AG09309 (cell line): ENCODE data around the gene MRFAP1L1.
A peak's percentile ranks its signal among the peaks of the same experiment; 100 is the strongest.

Experiments
- DNase-seq: peaks from one replicate; pipeline ENCODE4 v3.0.0-alpha.2; 2010; ENCODE audit warnings: low read depth
- H3K4me3 ChIP-seq: 2 replicates; pipeline ENCODE4 v1.5.1; 2011; ENCODE audit warnings: mild to moderate bottlenecking, low read depth, low read length, moderate library complexity; ENCODE audit not compliant: control insufficient read depth
- TF ChIP-seq, protein P1 (sequence below): IDR thresholded peaks from 2 replicates; pipeline ENCODE4 v1.5.1; 2011; ENCODE audit warnings: mild to moderate bottlenecking, low read depth, low read length, inconsistent platforms; ENCODE audit not compliant: insufficient read depth, control insufficient read depth; ENCODE audit errors: missing control alignments

The MRFAP1L1 gene

DNA sequence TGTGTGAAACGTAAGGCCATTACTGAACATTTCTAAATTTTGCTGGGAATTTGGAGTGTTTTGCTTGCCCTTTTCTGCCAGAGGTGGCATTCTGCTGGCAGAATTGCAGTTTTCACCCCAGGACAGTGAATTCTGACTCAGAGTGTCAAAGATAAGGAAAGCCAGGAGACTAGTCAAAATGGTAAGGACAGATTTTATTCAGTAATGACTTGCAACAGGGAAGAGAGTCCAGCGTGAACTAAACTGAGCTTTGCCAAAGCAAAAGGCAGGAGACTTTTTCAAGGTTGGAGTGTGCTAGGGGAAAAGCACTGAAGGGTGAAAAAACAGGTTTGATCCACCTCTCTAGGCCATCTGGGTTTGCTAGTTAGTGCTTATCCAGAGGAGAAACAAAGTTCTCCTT lies 49.8 kb downstream of the MRFAP1L1 start:
- H3K4me3 ChIP-seq: no peak overlapping the region
- TF ChIP-seq, protein P1, sequence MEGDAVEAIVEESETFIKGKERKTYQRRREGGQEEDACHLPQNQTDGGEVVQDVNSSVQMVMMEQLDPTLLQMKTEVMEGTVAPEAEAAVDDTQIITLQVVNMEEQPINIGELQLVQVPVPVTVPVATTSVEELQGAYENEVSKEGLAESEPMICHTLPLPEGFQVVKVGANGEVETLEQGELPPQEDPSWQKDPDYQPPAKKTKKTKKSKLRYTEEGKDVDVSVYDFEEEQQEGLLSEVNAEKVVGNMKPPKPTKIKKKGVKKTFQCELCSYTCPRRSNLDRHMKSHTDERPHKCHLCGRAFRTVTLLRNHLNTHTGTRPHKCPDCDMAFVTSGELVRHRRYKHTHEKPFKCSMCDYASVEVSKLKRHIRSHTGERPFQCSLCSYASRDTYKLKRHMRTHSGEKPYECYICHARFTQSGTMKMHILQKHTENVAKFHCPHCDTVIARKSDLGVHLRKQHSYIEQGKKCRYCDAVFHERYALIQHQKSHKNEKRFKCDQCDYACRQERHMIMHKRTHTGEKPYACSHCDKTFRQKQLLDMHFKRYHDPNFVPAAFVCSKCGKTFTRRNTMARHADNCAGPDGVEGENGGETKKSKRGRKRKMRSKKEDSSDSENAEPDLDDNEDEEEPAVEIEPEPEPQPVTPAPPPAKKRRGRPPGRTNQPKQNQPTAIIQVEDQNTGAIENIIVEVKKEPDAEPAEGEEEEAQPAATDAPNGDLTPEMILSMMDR: no peak
- no peak for DNase-seq

DNA sequence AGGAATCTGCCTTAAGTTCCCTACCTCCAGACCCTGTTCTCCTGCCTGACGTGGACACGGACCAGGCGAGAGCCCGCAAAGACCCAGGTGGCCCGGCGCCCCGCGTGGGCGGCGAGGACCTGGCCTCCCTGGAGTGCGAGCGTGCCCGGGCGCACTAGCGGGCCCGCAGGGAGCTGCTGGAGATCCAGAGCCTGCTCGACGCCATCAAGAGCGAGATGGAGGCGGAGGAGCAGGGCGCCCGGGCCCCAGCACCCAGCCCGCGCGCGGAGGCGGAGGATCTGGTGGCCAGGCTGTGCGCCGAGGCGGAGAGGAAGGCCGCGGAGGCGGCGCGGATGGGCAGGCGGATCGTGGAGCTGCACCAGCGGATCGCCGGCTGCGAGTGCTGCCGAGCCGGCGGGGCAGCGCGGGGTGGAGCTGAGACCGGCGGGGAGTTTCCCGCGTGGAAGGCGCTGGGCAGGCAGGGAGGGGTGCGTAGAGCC lies 51.0 kb downstream of the MRFAP1L1 start:
- TF ChIP-seq, protein P1: no peak
- DNase-seq: no peak
- peak overlapping the region; percentile 23 for H3K4me3 ChIP-seq

DNA sequence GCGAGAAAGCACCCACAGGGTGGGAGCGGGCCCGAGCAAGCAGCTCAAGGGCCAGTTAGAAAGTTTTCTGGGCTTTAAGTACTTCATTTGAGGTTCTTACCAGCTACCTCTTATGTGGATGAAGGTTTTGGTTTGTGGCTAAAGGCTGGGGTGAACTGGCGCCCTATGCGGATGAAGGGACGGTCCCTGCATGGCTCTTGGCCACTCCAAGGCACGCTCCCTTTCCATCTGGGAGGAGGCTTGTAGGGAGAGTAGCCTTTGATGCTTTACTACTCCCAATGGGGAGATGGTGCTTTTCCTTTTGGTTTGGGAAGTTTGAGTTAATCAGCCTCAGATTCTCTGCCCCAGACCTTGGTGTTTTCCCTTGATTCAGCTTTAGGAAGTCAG lies 51.5 kb downstream of the MRFAP1L1 start:
- DNase-seq: no peak
- TF ChIP-seq, protein P1: no peak
- H3K4me3 ChIP-seq: no peak overlapping the region
